Mesenteric fat pad (tissue), 1 donor: ENCODE results near the gene ZSCAN12. TPM values are rescaled to one million over a fixed set of nuclear protein-coding genes. Genes with fewer than 3 reads are reported as not detected.

Experiments used
- DNase-seq: peaks from one replicate; pipeline ENCODE4 v3.0.0-alpha.2; 2020; ENCODE audit warnings: low spot score
- total RNA-seq: library from RNA; stranded (reverse); fragmentation: NEBNext Ultra II Directional; extraction: Animal tissue kit (Norgen Biotek cat#: 25700); gene quantifications from one replicate; pipeline ENCODE4 v1.2.1, GENCODE V29; 2021
- donor health status: DM: yes; HTN: yes; CAD: no.

Gene ZSCAN12
- total RNA-seq, 1 donor from 2014 or later, result 3.5 TPM

DNA sequence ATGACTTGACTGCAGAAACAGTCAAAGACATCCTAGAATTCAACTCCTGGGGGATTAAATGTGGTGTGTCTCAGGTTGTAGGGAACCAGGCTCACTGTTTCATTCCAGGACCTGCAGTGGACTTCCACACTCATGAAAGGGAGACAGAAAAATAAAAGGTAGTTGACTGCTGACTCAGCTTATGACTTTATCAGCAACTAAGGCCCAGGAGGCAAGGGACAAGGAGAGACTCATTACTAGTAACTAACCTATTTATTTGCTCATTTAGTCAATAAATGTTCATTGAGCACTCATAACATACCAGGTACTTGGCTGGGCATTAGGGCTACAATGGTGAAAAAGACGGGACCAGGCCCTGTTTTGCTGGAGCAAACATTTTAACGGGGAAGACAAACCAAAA, 66.5 kb downstream of the ZSCAN12 start:
- no peak for DNase-seq

DNA sequence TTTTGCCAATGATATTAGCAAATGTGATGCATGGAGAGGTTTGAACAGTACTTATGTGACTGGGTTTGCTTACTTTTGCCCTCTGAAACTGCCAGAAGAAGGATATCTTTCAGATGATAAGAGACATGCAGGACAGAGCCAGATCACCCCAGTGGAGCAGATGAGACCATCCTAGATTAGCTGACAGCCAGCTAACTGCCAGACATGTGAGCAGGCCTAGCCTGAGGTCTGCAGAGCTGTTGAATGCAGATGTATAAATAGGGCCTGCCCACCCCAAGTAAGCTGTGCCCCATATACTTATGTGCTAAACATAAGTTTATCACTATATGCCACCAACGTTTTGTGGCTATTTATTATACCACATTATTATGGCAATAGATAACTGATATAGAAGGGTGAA, 69.5 kb downstream of the ZSCAN12 start:
- no peak for DNase-seq

Other genes with a start within 250 kb of the ZSCAN12 start
- 6.4 TPM for gene ZSCAN9, start 174.5 kb downstream of the ZSCAN12 start, total RNA-seq
- gene ZKSCAN4, start 147.5 kb downstream of the ZSCAN12 start, total RNA-seq, result 2.7 TPM
- gene NKAPL, start 140.4 kb downstream of the ZSCAN12 start, total RNA-seq, result 3.1 TPM
- gene ZSCAN26, start 132.6 kb downstream of the ZSCAN12 start, total RNA-seq, result 5.9 TPM
- 4.0 TPM for gene PGBD1, start 118.2 kb downstream of the ZSCAN12 start, total RNA-seq
- gene ZSCAN31, start 63.6 kb downstream of the ZSCAN12 start, total RNA-seq, result 5.8 TPM
- 3.0 TPM for gene ZKSCAN3, start 49.8 kb downstream of the ZSCAN12 start, total RNA-seq
- 1.5 TPM for gene ZSCAN23, start 43.7 kb upstream of the ZSCAN12 start, total RNA-seq
- not detected for gene GPX6, start 116.0 kb upstream of the ZSCAN12 start, total RNA-seq
- gene GPX5, start 126.1 kb upstream of the ZSCAN12 start, total RNA-seq, result not detected